Stimulated activated CD8-positive, alpha-beta memory T cell treated with anti-CD3 and anti-CD28 coated beads, Interleukin-15, amount 100 ng/mL, for 4 hours (primary cell): ENCODE measurements around the gene FBXW11.

Source experiments
- DNase-seq, 2 donors: peaks; one replicate each; pipeline ENCODE4 v3.0.0-alpha.2; 2020; ENCODE audit warnings: low read depth in 2 of 2

FBXW11 gene

GRCh38 chr5:172006321-172007174 lies at the start of gene FBXW11:
TSS of gene FBXW11 (minus strand) at chr5:172006638. CDS start at chr5:172006502, 136 bp downstream.
- DNase-seq = peak; percentile 89 to 94

GRCh38 chr5:172055996-172056395 lies 49.6 kb upstream of the FBXW11 start:
- no peak for DNase-seq

DNA sequence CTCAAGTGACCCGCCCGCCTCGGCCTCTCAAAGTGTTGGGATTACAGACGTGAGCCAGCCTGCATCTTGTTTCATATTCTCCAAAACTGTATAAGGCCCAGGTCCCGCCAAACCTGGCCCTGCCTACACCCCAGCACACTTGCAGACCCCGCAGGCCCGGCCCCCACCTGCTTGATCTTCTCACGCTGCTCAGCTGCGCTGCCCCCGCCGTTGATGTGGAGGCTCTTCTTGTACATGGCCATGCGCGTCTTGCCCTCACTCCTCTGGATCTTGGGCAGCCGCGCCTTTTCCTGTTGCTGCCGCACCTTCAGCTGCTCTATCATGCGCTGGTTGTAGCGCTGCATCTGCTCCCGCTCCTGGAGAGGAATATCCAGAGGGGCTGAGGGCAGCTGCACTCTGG lies 49.0 kb upstream of the FBXW11 start:
- no peak for DNase-seq

DNA sequence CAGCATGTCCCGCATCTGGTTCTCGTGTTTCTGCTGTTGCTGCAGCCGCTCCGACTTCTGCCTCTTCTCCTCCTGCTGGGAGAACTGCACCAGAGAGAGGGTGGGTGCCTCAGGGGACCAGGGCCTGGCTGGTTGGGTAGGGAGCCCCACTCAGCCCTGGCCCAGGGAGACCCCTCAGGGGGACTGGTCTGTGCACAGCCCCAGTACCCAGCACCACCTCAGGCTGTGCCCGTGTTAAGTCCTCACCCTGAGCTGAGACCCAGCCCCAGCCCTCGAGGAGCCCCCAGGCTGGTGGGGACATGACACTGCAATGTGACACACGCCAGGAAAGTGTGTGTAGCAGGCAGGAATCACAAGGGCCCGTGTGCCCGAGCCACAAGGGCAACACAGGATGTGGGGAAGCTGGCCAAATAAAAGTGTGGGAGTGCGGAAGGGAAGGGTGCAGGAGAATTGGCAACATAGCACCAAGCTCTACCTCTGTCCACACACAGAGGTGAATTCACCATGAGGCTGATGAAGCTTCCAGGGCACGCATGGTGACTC lies 48.2 kb upstream of the FBXW11 start:
- no peak for DNase-seq

DNA sequence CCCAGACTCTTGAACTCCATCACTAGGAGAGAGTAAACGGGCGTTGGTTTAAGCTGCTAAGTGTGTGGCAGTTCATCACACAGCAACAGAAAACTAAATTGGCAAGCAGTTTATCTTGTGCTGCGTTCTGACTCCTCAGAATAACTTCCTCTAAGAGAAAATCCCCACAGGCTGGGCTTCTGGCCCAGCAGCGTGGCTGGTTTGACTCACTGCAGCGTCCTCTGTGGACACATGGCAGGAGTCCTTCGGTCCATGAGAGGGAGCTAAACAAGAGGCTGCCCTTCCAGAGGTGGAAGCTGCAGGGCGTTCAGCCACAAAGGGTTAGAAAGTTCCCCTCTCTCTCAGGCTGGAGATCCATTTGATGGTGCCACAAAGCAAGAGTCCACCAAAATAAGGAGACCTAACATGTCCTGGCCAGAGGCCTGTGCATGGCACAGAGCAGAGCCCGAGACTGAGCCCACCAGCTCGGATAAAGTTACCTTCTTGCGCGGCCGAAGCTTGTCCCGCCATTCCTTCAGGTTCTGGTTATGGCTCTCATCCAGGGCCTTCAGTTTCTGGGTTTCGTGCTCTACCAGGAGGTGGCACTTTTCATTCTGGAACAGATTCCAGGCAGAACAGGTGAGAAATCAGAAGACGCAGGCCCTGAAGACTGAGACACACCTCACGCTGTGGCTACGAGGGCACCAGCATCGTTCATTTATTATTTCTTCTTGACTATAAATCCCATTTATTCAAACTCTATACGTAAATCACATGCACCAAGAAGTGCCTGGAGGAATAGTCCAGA lies 46.2 kb upstream of the FBXW11 start:
- no peak for DNase-seq

DNA sequence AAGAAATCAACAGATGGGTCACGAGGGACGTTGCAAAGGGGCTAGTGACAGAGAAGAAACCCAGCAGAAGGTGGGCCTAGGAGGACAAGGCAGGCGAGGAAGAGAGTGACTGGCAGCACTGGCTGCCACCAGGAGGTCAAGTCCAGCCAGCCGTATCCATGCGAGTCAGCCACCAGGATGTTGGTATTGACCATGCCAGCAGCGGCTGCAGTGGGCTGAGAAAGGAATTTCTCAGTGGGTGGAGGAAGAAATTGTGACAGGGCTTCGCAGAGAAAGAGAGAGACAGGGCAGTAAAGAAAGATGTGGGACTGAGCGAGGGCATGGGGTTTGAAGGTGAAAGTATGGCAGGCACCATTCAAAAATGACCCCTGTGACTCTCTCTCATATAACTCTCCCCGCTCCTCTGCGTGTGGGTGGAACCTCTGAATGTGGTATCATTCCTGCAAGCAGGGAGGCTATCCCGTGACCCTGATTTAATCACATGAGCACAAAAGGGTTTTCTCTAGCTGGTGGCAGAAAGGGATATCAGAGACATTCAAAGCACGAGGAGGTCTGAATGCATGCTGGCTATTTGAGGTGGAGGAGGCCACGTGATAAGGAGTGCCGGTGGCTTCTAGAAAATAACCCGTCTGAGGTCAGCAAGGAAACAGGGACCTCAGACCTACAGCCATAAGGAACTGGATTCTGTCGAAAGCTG lies 45.4 kb upstream of the FBXW11 start:
- DNase-seq = no peak

DNA sequence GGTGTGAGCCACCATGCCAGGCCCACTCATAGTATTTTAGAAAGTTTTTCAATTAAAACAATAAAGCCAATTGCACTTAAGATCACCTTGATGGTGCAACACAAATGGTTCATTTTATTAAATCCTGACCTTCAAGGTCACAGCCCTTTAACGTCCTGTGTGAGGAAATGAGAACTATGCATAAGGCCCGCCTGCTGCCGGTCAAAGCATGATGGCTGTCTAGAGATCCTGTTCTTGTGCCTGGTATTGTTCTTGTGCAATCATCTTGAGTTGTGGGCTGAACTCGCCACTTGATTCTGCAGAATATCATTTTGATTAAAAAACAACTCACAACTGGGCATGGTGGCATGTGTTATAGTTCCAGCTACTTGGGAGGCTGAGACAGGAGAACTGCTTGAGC lies 43.6 kb upstream of the FBXW11 start:
- DNase-seq = no peak

GRCh38 chr5:172049226-172049796 lies 42.9 kb upstream of the FBXW11 start:
- DNase-seq = no peak

DNA sequence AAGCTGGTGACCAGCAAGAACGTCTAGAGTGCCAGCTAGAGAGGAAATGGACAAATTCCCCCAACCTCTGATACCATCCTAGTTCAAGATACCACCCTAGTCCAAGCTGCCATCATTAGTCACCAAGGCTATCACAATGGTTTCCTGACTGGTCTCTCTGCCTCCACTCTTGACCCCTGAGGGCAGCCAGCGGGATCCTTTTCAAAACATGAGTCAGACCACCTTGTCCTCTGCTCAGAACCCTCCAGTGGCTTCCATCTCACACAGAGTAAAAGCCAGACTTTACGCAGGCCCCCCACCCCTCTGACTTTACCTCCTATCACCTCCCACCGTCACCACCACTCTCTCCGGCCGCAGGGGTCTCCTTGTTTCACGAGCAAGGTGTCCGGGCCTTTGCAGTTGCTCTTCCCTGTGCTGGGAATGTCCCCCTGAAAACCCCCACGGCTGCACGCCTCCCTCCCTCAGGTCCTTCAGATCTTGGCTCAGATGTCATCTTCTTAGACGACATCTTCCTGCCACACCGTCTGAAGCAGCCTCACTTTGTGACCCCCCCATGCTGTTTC lies 42.2 kb upstream of the FBXW11 start:
- no peak for DNase-seq

DNA sequence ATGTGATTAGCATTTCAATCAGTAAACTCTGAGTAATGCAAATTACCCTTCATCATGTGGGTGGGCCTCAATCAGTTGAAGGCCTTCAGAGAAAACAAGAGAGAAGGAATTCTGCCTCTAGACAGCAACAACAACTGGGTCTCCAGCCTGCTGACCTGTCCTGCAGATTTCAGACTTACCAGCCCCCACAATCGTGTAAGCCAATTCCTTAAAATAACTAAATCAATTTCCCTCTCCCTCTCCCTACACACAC lies 41.7 kb upstream of the FBXW11 start:
- DNase-seq = no peak

GRCh38 chr5:172046593-172046992 lies 40.2 kb upstream of the FBXW11 start:
- DNase-seq = no peak

GRCh38 chr5:172045315-172045632 lies 38.8 kb upstream of the FBXW11 start:
- no peak for DNase-seq

GRCh38 chr5:172044631-172045314 lies 38.3 kb upstream of the FBXW11 start:
- DNase-seq = no peak

GRCh38 chr5:172043865-172044264 lies 37.4 kb upstream of the FBXW11 start:
- DNase-seq = no peak

DNA sequence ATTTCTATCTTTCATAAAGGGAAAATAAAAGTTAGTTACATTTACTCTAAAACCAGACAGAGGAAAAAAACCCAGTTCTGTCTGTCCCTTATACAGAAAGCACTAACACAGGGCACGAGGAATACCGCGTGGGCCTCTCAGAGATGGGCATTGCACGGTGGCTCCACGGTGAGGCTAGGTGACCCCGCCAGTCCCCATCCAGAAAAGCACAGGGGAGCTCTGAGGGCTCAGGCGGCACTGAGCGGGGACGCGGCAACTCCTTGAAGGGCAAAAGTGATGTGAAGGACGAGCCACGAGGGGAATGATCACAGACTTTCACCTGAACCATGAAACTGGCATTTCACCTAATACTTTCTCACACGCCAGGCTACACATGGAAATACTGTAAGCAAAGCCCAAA lies 35.7 kb upstream of the FBXW11 start:
- no peak for DNase-seq

DNA sequence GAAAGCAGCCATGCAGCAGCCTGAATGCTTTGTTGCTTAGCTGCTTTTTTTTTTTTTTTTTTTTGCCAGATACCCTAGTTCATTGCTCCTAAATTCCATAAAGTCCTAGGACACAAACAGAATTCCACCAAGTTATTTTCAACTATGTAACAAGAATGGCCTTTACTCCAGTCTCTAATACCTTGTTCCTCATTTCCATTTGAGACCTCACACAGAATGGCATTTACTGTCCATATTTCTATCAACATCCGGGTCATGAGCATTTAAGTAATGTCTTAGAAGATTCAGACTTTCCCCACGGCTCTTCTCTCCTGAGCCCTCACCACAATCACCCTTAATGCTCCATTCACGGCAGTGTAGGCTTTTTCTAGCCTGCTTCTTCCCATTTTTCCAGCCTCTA lies 31.7 kb upstream of the FBXW11 start:
- DNase-seq = no peak

- DNase-seq = no peak
Observed at GRCh38 chr5:172035049-172035448, 28.6 kb upstream of the FBXW11 start.

GRCh38 chr5:172031894-172032461 lies 25.5 kb upstream of the FBXW11 start:
- no peak for DNase-seq

GRCh38 chr5:172029876-172030275 lies 23.4 kb upstream of the FBXW11 start:
- DNase-seq = no peak

DNA sequence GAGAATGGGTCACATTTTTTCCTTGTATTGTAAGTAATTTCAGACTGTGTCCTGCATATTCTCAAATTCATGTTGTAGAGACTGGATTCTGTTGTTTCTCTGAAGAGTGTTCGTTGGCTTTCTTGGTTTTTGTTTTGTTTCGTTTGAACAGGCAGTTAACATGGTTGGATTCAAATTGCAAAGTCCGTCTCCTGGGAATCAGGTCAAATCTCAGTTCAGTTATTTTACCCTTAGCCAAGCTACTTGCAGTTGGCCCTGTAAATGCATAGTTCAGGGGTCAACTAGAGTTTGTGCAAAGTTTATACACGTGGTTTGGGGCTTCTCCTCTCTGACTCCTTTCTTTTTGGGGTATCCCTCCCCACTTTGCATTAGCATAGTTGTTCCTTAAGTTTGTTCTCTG lies 21.7 kb upstream of the FBXW11 start:
- DNase-seq = no peak
